NCI-H146 treated with DMSO at 0.1 percent for 48 hours (cell line): ENCODE data around the gene ALOXE3.

ENCODE experiments used
- DNase-seq: peaks from one replicate; lab custom pipeline; 2025; ENCODE audit not compliant: unreplicated experiment; lab: John Stamatoyannopoulos, UW

Gene ALOXE3

GRCh38 chr17:8154608-8155155, 36.4 kb upstream of the ALOXE3 start:
- no peak for DNase-seq

GRCh38 chr17:8153957-8154607, 35.8 kb upstream of the ALOXE3 start:
- peak; percentile 25 for DNase-seq

- DNase-seq = peak; percentile 27
Measured at GRCh38 chr17:8153525-8153956, 35.2 kb upstream of the ALOXE3 start.

- no peak for DNase-seq
Measured at GRCh38 chr17:8153031-8153451, 34.7 kb upstream of the ALOXE3 start.

- peak; percentile 88 for DNase-seq
Measured at GRCh38 chr17:8152112-8152775, 33.9 kb upstream of the ALOXE3 start, which contains the start of gene PER1. PER1 (minus strand) TSS chr17:8152404; CDS start chr17:8150706, 1,698 bp downstream.

- DNase-seq = no peak
Measured at GRCh38 chr17:8151641-8152111, 33.4 kb upstream of the ALOXE3 start.

- DNase-seq = peak; percentile 75
Measured at GRCh38 chr17:8151120-8151640, 32.9 kb upstream of the ALOXE3 start.

GRCh38 chr17:8150194-8151119, 32.1 kb upstream of the ALOXE3 start:
- no peak for DNase-seq

- DNase-seq = no peak
Measured at GRCh38 chr17:8149419-8150193, 31.3 kb upstream of the ALOXE3 start.

- no peak for DNase-seq
Measured at GRCh38 chr17:8148560-8148959, 30.2 kb upstream of the ALOXE3 start.

- no peak for DNase-seq
Measured at GRCh38 chr17:8147805-8148404, 29.6 kb upstream of the ALOXE3 start.

- DNase-seq = no peak
Measured at GRCh38 chr17:8147141-8147804, 29.0 kb upstream of the ALOXE3 start.

- no peak for DNase-seq
Measured at GRCh38 chr17:8146381-8147140, 28.2 kb upstream of the ALOXE3 start.

- no peak for DNase-seq
Measured at GRCh38 chr17:8145811-8146210, 27.5 kb upstream of the ALOXE3 start.

GRCh38 chr17:8144401-8145231, 26.3 kb upstream of the ALOXE3 start:
- no peak for DNase-seq

GRCh38 chr17:8143581-8144400, 25.5 kb upstream of the ALOXE3 start:
- no peak for DNase-seq
